HG02763 (cell line): Measurements from ENCODE around the gene ERCC1.
"Not testable (repeated sequence)": the region's sequence is repeated elsewhere in the genome, so short reads cannot be mapped to it uniquely, and the experiment has no call there.

Experiments
- ATAC-seq: cut with Tn5 transposase; IDR thresholded peaks from one replicate; pipeline ENCODE4 v1.9.1; 2021; ENCODE audit warnings: mild to moderate bottlenecking, moderate library complexity; ENCODE audit not compliant: unreplicated experiment

Gene ERCC1

GRCh38 chr19:45455707-45456499, 32.2 kb upstream of the ERCC1 start:
- no peak for ATAC-seq

- ATAC-seq = no peak
Observed at GRCh38 chr19:45451850-45452387, 28.2 kb upstream of the ERCC1 start.

DNA sequence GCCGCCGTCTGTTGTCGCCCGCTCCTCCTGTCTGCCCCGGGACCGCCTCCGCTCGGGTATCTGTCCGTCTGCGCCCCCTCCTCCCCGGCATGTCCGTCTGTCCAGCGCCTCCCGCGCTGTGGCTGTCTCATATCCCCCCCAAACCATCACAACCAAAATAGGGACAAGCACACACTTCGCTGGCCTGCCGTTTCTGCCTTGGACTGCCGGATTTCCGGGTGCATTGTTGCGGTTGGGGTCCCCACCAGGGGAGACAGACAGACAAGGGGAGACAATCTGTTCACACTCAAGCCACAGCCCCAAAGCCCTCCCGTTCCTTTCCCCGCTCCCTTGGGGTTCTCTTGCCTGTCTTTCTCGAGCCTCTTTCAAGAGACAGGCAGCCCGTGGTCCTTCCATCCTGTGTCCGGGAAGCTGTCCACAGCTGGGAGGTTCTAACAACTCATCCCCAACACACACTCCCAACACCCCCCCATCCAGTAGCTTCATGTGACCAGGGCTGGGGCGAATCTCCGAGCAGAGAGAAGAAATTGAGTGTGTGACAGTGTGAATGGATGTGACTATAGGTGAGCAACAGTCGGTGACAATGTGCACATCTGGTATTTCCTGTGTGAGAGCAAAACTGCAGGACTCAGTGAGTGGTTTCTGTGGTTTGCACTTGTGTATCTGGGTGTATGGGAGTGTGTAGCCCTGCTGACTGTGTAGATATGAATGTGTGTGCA, 27.6 kb upstream of the ERCC1 start:
- ATAC-seq = no peak

DNA sequence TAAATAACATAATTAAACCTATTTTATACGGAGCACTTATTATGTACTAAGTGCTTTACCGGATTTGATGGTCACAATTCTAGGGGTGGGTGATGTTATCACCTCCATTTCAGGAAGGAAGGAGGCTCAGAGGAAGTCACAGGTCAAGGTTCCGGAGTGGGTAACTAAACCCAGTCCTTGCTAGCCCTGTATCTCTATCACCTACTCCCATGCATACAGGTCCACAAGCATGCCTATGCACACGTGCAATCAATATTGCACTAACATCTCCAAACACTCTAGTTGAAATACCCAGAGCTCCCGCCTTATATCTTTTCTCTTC, 26.3 kb upstream of the ERCC1 start:
- no peak for ATAC-seq

DNA sequence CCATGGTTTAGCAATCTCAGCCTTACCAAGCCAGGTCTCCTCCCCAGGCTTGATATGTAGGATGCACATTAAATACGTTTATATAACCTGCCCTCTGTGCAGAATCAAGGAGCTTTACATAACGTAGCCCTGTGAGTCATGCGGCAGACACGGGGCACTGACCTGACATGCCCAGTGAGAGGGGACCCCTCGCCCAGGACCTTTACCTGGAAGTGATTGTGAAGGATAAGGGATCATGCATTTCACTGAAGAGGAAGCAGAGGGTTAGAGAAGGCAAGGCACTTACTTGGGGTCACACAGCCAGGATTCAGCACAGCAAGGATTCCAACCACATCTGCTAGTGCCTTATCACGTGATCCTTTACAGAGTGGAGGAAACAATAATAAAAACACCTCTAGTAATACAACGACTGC, 25.2 kb upstream of the ERCC1 start:
- ATAC-seq = no peak

- no peak for ATAC-seq
Observed at GRCh38 chr19:45448425-45448756, 24.7 kb upstream of the ERCC1 start.

DNA sequence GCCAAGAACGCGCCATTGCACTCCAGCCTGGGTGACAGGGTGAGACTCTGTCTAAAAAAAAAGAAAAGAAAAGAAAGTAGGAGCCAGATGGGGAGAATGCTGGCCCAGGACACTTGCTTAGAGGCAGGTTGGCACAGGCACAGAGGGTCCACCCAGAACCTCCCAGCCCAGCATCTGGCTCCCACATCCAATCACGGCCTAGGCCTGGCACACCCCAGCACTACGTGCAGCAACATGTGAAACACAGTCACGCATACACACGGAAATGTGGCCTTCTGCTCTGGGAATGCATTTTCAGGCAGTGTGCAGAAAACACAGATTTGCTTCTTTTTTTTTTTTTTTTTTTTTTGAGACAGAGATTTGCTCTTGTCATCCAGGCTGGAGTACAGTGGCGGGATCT, 23.2 kb upstream of the ERCC1 start:
- no peak for ATAC-seq

- no peak for ATAC-seq
Observed at GRCh38 chr19:45446295-45446694, 22.6 kb upstream of the ERCC1 start.

DNA sequence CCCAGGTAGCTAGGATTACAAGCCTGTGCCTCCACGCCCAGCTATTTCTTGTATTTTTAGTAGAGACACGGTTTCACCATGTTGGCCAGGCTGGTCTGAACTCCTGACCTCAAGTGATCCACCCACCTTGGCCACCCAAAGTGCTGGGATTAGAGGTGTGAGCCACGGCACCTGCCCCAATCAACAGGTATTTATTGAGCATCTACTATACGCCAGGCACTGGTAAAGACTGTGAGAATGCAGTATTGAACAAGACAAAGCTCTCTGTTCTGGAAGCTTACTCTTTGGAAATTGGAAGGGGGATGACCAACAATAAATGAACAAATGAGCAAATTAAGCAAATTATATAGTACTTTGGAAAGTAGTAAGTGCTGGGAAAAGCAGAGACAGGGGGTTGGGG, 21.4 kb upstream of the ERCC1 start:
- no peak for ATAC-seq

GRCh38 chr19:45444318-45445041, 20.8 kb upstream of the ERCC1 start:
- peak; percentile 55 for ATAC-seq

DNA sequence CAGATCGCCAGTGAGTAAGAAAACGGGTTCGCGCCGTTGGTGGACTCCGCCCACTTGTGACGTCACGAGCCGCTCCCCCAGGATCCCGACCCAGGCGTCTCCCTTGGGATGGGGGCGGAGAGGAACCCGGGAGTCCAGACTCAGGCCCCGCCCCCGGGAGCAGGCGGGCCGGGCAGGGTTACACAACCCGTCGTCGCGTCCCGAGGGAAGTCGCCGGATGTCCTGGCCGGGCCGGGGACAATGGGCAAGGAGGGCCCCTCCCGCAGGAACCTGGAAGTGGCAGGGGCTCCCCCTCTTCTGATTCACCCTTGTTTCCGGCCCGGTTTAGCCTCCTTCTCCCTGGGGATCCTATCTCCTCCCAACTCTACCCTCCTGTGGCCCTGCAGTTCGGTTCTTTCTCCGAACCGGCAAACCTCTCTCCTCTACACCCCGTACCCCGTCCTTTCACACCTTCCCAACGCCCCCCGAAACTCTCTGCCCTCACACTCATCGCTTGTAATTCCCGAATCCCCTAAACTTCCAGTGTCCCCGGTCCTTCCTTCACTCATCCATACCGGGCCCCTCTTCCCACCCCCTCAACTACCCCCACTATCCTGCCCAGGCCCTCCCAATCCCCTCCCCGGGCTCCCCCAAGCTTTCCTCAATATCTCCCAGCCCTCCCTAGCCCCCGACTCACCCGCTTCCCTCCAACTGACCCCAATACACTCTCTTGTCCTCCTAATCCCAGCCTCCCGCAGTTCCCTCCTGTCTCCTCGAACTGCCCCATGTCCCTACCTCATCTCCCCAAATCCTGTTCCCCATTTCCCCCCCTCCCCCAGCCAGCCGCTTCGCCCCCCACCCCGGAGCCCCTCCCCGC, 20.0 kb upstream of the ERCC1 start:
- ATAC-seq = no peak

- no peak for ATAC-seq
Observed at GRCh38 chr19:45442778-45443461, 19.2 kb upstream of the ERCC1 start.

DNA sequence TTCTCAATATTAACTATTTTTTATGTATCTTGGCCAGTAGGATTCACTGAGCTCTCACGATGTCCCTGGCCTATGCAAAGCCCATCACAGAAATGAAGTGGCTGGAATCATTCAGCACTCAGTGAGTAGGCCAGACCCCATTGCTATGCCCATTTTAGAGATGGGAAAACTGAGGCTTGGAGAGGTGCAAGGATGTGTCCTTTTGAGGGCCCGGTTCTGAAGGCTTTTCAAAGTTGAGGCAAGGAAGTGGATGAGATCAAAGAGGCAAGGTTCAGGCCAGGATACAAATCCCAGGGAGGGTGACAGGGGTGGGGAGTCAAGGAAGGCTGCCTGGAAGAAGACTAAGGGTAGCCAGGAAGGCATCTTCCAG, 18.7 kb upstream of the ERCC1 start:
- no peak for ATAC-seq

GRCh38 chr19:45440873-45441654, 17.3 kb upstream of the ERCC1 start:
- no peak for ATAC-seq

DNA sequence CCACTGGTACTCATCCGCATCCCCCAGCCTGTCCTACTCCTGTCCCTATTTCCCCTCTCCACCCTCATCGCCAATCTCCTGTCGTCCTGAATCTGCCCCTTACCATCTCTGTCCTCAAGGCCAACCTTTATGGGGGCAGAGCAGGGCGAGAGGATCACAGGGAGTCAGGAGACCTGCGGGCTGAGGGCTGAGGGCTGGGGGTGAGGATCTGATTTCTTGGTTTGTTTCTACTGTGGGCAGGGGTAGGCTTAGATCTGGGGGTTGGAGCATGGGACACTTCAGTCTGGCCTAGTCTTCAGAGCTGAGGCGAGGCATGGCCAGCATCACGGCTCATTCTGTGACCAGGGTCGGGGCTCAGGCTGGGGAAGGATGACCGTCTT, 16.5 kb upstream of the ERCC1 start:
- no peak for ATAC-seq

DNA sequence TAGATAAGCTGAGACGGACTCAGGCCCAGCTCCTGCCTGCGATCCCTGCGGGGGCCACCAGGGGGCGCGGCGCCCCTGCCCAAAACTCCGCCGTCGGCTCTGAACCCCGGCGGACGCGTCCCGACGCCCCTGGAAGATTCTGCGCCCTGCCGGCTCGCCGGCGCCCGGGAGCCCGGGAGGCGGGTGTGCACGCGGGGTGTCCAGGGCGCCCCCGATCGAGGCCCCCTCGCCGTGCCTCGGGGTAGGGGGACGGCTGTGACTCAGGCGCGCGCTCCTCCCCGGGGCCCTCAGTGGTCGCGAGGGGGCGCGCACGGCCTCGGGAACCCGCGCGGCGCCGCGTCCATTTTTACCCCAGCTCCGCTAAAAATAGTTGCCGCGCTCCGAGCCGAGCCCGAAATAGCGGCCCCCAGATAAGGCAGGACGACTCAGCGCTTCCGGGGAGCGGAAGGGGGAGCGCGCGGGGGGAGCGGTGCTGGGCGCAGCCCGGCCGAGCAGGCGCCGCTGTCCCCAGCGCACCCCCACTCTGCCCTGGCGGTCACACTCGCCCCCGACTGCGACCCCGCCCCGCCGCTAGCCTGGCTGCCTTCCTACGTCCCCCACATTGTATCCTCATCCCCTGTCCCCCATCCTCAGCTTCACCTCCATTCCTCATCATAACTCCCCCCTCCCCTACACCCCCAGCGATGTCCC, 16.0 kb upstream of the ERCC1 start:
- peak; percentile 56 for ATAC-seq

- ATAC-seq = no peak
Observed at GRCh38 chr19:45439190-45439568, 15.5 kb upstream of the ERCC1 start.

DNA sequence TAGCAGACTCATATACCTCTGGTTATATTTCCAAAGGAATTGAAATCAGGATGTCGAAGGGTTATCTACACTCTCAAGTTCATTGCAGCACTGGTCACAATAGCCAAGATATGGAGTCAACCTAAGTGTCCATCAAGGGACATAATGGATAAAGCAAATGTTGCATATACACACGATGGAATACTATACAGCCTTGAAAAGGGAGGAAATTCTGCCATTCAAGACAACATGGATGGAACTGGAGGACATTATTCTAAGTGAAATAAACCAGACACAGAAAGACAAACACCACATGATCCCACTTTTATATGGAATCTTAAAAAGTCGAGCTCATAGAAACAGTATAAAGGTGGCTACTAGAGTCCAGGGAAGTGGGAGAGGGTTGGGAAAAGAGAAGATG, 13.6 kb upstream of the ERCC1 start:
- no peak for ATAC-seq

DNA sequence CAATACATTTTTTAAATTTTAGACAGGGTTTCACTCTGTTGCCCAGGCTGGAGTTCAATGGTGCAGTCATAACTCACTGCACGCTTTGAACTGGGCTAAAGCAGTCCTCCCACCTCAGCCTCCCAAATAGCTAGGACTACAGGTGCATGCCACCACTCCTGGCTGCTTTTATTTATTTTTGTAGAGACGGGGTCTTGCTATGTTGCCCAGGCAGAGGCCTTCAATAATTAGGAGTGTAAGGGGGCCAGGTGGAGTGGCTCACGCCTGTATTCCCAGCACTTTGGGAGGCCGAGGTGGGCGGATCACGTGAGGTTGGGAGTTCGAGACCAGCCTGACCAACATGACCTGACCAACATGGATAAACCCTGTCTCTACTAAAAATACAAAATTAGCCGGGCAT, 8.8 kb upstream of the ERCC1 start:
- ATAC-seq = not testable (repeated sequence)
